Measurements from ENCODE around the gene FBXO46. TPM values are rescaled to one million over a fixed set of nuclear protein-coding genes. Genes with fewer than 3 reads are reported as not detected.

Gene FBXO46
- total RNA-seq, 1 donor from 2014 or later, result 19.3 TPM

DNA sequence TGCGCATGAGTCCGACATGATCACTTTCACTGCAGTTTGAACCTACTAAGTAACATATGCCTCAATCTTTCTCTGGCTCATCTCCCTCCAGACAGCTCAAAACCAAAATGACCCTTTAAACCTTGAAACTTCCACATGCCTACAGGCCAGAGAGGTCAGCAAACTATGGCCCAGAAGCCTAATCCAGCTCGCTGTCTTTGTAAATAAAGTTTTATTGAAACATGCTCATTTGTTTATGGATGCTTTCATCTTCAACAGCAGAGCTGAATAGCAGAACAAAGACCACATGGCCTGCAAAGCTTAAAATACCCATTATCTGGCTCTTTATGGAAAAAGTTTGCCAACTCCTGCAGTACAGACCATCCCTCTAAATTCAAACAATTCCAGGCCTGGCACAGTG is 15.6 kb downstream of the FBXO46 start:
- intact Hi-C loops (cut with DNase I), result no loop called here
- DNase-seq (no peak), ATAC-seq (no peak)
- TF ChIP-seq, protein P1, sequence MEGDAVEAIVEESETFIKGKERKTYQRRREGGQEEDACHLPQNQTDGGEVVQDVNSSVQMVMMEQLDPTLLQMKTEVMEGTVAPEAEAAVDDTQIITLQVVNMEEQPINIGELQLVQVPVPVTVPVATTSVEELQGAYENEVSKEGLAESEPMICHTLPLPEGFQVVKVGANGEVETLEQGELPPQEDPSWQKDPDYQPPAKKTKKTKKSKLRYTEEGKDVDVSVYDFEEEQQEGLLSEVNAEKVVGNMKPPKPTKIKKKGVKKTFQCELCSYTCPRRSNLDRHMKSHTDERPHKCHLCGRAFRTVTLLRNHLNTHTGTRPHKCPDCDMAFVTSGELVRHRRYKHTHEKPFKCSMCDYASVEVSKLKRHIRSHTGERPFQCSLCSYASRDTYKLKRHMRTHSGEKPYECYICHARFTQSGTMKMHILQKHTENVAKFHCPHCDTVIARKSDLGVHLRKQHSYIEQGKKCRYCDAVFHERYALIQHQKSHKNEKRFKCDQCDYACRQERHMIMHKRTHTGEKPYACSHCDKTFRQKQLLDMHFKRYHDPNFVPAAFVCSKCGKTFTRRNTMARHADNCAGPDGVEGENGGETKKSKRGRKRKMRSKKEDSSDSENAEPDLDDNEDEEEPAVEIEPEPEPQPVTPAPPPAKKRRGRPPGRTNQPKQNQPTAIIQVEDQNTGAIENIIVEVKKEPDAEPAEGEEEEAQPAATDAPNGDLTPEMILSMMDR (IDR thresholded peaks at IDR 0.05), result no peak
- Histone ChIP-seq H3K27me3 (ENCODE audit: low read depth) (no peaks in the 10 kb centered on the region), H3K4me3 (no peak overlapping the region), H3K36me3 (peaks cover 25% of the 10 kb centered on the region), H3K27ac (no peak overlapping the region), H3K9me3 (no peaks in the 10 kb centered on the region), H3K4me1 (peaks cover 20% of the 10 kb centered on the region)

DNA sequence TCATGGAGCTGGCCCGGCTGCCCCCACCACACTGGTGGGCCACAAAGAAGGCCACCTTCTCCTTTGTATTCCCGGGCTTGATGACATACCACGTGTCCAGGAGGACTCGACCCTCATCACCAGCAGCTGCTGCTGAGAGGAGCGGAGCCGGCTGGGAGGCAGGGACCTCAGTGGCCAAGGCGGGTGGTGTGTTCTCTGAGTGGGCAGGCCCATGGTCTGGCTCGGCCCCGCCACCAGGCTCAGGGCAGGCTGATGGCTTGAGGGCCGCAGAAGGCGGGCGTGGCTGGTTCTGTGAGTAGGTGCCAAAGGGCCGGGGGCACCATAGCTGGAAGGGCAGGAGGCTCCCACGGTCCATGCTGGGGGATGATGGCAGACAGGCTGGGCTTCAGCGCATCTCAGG is 17.6 kb downstream of the FBXO46 start:
- Histone ChIP-seq H3K27me3 (ENCODE audit: low read depth) (no peaks in the 10 kb centered on the region), H3K36me3 (peaks cover 25% of the 10 kb centered on the region), H3K9me3 (no peaks in the 10 kb centered on the region), H3K27ac (no peak overlapping the region), H3K4me1 (peaks cover 15% of the 10 kb centered on the region), H3K4me3 (no peak overlapping the region)
- ATAC-seq (no peak), DNase-seq (no peak)
- TF ChIP-seq, protein P1 (IDR thresholded peaks at IDR 0.05), result no peak
- intact Hi-C loops (cut with DNase I), result no loop called here

DNA sequence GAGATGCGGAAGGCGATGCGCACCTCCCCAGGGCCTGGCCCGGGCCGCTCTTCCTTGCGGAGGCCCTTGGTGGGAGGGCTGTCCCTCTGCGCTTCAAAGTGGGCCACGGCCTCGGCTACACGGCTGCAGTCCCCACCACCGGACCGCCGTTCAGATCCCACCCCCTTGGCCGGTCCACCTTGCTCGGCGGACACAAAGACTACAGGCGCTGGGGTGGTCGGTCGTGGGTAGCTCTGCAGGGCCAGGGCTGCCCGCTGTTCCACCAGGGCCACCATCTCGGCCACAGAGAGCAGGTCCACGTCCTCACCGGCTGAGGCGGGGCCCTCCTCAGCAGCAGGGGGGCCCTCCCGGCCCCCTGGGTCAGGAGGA is 18.0 kb downstream of the FBXO46 start:
- no peak for ATAC-seq
- Histone ChIP-seq H3K36me3 (peaks cover 25% of the 10 kb centered on the region), H3K4me3 (no peak overlapping the region), H3K27ac (no peak overlapping the region), H3K27me3 (ENCODE audit: low read depth) (no peaks in the 10 kb centered on the region), H3K4me1 (peaks cover 10% of the 10 kb centered on the region), H3K9me3 (no peaks in the 10 kb centered on the region)
- no peak for DNase-seq
- intact Hi-C loops (cut with DNase I), result no loop called here
- TF ChIP-seq, protein P1 (IDR thresholded peaks at IDR 0.05), result no peak

DNA sequence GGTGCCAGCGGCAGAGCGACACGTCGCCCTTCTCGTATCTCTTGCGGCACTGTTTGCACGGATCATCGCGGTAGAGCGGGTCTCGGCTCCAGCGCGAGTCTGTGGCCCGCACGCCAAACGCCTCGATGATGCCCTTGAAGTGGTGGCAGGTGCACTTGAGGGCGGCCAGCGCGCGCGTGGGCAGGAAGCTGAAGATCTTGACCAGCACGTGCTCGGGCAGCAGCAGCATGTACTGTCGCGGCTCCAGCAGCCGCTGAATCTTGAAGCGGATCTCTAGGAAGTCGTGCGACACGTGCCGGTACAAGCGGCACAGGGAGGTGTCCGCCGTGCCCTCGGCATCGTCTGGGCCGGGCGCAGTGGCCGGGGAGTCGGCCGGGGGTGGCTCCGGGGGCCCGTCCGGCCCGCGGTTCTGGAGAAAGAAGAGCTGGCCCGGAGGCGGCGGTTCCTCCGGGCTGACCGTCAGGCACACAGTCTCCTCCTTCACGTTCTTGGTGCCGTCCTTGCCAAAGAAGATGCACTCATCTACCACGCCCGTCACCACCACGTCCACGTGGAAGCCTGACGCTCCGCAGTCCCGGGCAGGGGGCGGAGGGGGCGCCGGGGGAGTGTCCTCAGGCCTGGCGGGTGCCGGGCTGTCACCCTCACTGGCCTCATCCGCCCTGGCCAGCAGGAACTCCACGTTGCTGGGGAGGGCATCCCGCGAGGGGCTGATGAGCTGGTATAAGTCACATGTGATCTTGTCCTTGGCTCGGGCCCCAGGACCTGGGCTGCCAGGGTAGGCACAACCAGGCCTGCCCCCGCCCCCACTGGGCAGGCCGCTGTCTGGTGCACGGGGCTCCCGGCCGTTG is 18.6 kb downstream of the FBXO46 start:
- H3K27me3 ChIP-seq (ENCODE audit: low read depth), result no peaks in the 10 kb centered on the region
- ATAC-seq (no peak), DNase-seq (no peak)
- H3K9me3 ChIP-seq, result no peaks in the 10 kb centered on the region
- TF ChIP-seq, protein P1 (IDR thresholded peaks at IDR 0.05), result no peak
- peaks cover 25% of the 10 kb centered on the region for H3K36me3 ChIP-seq
- H3K27ac ChIP-seq, result no peak overlapping the region
- no peak overlapping the region for H3K4me3 ChIP-seq
- H3K4me1 ChIP-seq, result peaks cover 10% of the 10 kb centered on the region
- intact Hi-C loops (cut with DNase I), result no loop called here

DNA sequence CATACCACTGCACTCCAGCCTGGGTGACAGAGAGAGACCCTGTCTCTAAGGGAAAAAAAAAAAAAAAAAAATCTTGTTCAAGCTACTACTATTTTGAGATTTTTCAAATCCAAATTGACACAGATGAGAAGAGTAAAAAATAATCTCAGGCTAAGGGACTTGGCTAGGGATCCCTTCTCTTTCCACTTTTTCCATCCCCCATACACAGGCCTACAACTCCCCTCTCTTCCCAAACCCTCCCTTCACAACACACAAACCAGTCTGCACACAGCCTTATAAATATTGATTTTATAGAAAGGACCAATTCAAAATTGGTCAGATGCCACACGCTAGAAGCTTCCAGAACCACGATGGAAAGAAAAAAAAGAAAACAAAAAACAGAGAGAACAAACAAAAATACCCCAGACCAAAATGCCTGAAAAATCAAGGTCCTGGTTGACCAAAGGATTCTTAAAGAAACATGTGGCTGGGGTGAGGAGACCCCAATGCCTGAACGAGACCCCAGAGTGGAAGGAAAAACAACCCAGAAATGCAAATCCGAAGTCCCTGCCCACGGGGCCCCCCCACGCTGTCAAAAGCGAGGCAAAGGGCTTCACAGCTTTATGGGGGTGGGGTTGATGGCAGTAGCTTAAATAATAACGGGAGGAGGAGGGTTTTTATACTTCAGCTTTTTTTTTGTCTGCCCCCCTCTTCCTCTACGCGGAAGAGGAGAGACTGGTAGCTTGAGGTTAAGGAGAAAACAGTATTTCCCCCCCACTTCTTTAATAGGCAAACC is 20.2 kb downstream of the FBXO46 start:
- DNase-seq (no peak), ATAC-seq (no peak)
- H3K9me3 ChIP-seq, result no peaks in the 10 kb centered on the region
- H3K4me1 ChIP-seq, result no peaks in the 10 kb centered on the region
- H3K27me3 ChIP-seq (ENCODE audit: low read depth), result no peaks in the 10 kb centered on the region
- intact Hi-C loops (cut with DNase I), result no loop called here
- H3K27ac ChIP-seq, result no peak overlapping the region
- peaks cover 25% of the 10 kb centered on the region for H3K36me3 ChIP-seq
- TF ChIP-seq, protein P1 (IDR thresholded peaks at IDR 0.05), result no peak
- H3K4me3 ChIP-seq, result no peak overlapping the region
